GM15510 (cell line): ENCODE measurements around the gene FRYL.

Experiments
- POLR2A ChIP-seq: IDR thresholded peaks from 3 replicates; pipeline ENCODE4 v1.6.1; 2011; ENCODE audit warnings: borderline replicate concordance; ENCODE audit not compliant: insufficient read length; ENCODE audit errors: extremely low read depth

The FRYL gene

DNA sequence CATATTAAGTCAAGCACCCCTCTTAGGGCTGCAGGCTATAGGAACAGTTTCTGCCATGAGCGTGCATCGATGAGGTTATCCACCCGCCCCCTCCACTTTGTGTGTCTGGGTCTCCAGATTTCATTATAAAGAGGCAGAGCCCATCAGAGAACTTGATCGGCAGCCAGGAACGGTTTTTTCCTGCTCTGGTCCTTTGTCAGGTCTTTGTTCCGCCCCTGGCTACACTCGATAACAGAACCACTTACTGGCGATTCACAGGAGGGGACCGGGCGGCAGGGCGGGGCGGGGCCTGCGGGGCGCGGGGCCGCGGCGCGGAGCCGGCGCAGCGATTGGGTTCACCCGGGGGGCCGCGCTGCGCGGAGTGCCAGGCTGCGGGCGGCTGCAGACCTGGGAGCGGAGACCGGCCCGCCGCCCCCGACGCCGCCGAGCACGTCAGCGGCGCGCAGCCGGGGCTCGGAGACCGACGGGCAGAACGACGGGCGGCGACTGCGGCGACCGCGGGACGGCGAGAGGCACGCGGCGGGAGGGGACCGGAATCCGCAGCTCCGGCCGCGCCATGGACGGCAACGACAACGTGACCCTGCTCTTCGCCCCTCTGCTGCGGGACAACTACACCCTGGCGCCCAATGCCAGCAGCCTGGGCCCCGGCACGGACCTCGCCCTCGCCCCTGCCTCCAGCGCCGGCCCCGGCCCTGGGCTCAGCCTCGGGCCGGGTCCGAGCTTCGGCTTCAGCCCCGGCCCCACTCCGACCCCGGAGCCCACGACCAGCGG lies 296.9 kb downstream of the FRYL start, which contains the start of gene SLC10A4:
SLC10A4 (plus strand) TSS at position 338 of the 771 bp plus-strand sequence; CDS start at position 557, 219 bp downstream.
- TF ChIP-seq POLR2A = no peak

DNA sequence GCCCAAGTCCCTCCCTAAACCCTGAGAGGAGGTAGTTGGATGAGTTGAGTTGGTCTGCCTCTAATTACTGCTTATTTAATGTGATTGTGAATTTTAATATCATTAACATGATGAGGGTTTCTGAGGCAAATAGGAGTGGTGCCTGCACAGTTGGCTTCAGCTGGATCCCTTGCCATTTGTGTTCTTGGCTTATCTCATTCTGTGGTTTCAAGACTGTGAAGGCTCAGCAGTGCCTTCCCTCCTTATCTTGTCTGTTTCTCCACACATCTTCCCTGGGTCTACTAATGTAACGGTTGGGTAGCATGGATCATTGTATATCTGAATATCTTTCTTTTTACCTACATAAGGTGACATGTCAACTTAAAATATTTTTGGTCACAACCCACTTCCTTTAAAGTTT lies 298.5 kb downstream of the FRYL start:
- TF ChIP-seq POLR2A = no peak

DNA sequence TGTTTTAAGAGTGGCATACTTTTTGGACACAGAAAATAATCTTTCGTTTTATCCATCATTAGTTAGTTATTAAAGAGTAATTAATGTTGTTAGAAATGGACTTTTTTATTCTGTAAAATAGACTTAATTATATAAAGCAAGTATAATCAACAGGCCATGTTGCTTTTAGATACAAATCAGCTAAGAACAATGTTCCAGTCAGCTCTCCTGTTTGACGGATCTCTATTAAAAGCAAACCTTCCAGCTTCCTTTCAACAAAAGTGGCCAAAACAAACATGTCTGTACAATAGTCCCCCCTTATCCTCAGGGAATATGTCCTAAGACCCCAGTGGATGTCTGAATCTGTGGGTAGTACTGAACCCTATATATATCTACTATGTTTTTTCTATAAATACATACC lies 301.8 kb downstream of the FRYL start:
- TF ChIP-seq POLR2A = no peak

DNA sequence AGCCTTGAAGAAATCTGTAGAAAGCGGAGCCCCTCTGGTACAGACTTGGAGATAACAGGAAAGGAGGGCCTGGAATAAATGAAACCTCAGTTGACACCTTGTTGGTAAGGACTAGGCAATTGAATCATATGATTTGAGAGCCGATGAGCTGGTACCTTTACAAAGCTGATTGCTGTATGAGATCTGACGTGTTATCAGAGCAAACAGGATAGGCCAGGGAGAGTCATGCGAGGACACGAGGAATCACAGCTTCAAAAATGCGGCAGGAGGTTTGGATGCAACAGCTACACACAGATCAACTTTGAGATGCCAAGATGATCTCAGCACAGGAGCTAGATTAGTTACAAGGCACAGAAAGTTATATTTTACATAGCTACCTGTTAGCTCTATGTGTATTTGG lies 304.3 kb downstream of the FRYL start:
- no peak for TF ChIP-seq POLR2A

DNA sequence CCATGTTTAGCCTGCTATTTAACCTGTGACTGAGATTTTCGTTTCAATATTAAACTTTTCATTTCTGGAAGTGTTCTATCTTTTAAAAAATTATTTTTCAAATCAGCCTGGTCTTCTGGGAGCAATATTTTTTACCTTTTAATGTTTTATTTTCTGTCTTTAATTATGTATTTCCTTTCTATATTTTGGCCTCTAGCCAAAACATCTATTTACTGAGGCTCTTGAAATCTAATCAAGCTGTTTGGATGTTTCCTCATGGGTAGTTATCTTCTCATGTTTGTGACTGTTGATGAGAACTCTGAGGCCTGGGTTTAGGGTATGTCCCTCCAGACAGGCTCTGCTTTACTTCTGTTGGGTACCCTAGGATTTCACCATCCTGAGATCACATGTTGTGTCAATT lies 307.3 kb downstream of the FRYL start:
- no peak for TF ChIP-seq POLR2A

DNA sequence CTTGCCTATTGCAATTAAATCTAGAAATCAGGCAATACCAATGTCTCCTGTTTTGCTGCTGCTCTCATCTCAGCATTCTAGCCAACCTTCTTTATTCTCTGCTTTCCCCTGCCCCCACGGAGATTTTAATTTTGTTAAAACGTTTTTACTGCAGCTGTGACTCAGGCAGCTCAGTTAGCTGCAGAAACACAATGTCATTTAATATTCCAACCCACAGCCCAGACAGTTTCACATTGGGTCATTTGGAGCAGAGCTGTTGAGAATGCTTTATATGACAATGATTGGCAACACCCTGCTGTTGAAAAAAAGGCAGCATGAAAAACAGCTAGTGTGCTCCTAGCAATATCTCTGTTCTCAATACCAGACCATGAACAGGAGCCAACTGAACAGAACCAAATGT lies 309.5 kb downstream of the FRYL start:
- no peak for TF ChIP-seq POLR2A

DNA sequence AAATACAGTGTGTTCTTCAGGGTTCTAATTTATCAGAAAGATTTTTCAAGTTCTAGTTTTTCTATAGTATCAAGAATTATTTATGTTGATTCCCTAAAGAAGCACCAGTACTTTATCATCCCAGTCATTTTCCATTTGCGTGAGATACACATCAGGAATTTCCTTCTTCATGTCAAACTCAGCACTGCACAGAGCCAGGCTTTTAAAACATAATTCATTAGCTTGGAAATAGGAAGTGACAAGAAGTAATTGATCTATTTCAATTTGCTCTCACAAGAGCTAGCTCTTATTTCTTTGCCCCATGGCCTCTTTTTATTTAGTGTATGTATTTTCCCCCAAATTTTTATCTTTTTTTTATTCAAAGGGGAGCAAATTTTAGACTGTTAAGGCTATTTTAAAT lies 309.9 kb downstream of the FRYL start:
- no peak for TF ChIP-seq POLR2A

DNA sequence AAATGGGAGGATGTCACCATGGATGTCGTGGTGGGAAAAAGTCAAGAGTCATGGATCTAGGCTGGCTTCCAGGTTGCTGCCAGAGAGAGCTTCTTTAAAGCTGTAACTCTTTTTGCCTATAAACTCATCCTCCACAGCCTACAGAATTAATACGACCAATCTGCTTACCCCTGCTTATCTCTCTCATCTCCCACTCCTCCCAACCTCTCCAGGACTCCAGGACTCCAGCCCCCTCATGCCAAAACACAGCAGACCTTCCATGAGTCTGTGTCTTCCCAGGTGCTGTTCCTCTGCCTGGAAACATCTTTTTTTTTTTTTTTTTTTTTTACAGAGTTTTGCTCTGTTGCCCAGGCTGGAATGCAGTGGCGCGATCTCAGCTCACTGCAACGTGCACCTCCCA lies 312.2 kb downstream of the FRYL start:
- no peak for TF ChIP-seq POLR2A

DNA sequence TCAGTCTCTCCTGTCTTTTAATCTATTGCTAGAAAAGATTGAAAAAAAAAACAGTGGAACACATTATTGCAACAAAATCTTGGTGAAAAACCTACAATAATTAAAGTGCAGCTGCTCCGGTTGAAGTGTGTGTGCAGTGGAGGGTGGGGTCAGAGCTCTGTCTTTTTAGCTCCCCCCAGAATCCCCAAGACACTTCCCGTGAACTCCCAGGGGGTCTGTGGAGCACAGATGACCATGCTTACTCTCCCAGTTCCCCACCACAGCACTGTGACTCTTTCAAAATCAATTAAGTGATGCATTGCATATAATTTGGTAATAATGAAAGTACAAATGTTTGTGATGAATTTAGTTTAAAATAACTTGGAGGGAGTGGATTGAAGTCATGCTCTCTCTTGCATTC lies 312.6 kb downstream of the FRYL start:
- TF ChIP-seq POLR2A = no peak

DNA sequence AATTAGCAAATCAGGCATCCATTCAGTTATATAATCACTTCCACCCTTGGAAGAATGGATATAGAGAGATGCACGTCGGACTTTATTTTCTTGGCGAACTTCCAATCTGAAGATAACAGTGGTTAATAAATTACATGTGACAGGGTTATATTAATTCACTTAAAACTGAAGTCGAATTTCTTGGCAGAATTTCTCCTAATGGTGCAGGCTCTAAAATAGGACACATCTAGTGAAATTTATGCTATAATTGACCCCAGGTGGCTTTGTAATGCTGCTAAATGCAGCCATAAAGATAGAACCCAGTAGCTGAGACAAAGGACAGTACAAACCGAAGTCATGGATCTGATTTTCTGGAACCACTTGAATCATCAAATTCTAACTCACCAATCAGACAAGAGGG lies 317.7 kb downstream of the FRYL start:
- no peak for TF ChIP-seq POLR2A

DNA sequence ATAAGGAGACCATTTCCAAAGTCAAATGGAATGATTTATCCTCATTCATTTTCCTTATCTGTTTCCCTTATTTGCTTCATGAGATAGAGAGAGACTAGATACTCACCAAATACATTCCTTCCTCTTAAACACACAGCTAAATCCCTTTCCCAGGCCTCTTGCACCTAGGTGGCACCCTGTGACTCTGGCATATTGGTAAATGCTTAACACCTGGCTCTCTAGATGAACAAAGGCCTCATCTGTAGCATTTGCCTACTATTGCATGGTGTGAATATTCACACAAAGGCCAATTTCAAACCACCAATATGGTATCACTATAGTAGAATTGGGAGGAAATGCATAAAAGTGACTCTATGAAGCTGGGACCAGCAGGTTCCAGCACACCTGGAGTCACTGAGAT lies 319.1 kb downstream of the FRYL start:
- TF ChIP-seq POLR2A = no peak

DNA sequence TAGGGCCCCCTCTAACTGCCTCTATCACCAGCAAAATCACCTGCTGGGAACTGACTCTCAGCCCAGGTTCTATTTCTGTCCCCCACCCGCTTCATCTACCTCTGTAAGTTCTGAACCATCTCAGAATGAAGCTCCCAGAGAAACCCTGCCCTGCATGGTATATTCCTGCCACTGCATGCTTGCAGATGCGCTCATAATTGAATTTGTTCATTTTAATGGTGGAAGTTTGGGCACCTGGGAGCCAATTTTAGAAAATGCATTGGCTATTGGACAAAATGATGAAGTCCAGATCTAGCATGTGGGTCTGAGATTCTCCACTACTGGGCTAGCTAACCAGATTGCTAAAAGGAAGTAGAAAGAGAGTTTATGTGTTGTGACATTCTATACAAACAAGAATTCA lies 325.5 kb downstream of the FRYL start:
- TF ChIP-seq POLR2A = no peak

DNA sequence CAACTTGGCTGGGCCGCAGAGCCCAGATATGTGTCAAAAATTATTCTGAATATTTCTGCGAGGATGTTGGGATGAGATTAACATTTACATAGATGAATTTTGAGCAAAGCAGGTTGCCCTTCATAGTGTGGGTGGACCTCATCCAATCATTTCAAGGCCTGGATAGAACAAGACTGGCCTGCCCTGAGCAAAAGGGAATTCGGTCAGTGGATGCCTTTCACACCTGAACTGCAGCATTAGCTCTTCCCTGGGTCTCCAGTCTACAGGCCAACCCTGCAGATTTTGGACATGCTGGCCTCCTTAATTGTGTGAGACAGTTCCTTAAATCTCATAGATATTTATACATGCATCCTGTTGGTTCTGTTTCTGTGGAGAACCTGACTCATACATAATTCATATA lies 329.3 kb downstream of the FRYL start:
- TF ChIP-seq POLR2A = no peak

DNA sequence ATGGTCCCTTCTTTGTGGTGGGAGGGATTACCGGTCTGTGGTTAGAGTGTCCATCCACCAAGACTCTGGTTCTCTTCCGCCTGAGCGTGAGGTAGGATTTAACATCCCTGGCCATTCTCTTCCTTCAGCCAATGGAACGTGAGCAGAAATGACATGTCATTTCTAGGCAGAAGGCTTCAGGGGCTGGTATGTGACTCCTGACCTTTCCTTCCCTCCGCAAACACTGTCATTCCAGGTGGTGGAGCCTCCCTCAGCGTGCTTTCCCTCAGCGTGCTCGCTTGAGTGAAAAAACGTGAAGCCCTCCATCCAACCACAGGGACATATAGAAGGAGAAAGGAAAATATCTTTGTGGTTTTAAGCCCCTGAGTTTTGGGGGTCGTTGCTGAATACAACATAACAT lies 330.9 kb downstream of the FRYL start:
- no peak for TF ChIP-seq POLR2A
